ENCODE measurements around the gene KLHL17. TPM values are rescaled to one million over a fixed set of nuclear protein-coding genes. Genes with fewer than 3 reads are reported as not detected.

The KLHL17 gene
- total RNA-seq, 1 experiment from 2014 or later, result 32.1 TPM

- DNase-seq (no peak), ATAC-seq (no peak)
- no peak overlapping the region for H3K9ac ChIP-seq (ENCODE audit: low read length)
- H3K27me3 ChIP-seq (ENCODE audit: low read length), result no peaks in the 10 kb centered on the region
- H3K36me3 ChIP-seq (ENCODE audit: low read depth, low read length), result no peaks in the 10 kb centered on the region
- no peak overlapping the region for H3K27ac ChIP-seq (ENCODE audit: low read length)
- H3K4me3 ChIP-seq (ENCODE audit: low read length), result no peak overlapping the region
- no peak for TF ChIP-seq EZH2phosphoT487 (IDR thresholded peaks at IDR 0.05; ENCODE audit: borderline replicate concordance, low read length)
- TF ChIP-seq, protein P1, sequence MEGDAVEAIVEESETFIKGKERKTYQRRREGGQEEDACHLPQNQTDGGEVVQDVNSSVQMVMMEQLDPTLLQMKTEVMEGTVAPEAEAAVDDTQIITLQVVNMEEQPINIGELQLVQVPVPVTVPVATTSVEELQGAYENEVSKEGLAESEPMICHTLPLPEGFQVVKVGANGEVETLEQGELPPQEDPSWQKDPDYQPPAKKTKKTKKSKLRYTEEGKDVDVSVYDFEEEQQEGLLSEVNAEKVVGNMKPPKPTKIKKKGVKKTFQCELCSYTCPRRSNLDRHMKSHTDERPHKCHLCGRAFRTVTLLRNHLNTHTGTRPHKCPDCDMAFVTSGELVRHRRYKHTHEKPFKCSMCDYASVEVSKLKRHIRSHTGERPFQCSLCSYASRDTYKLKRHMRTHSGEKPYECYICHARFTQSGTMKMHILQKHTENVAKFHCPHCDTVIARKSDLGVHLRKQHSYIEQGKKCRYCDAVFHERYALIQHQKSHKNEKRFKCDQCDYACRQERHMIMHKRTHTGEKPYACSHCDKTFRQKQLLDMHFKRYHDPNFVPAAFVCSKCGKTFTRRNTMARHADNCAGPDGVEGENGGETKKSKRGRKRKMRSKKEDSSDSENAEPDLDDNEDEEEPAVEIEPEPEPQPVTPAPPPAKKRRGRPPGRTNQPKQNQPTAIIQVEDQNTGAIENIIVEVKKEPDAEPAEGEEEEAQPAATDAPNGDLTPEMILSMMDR (conservative IDR thresholded peaks at IDR 0.05; ENCODE audit: low read depth, low read length), result no peak
- TF ChIP-seq EZH2 (IDR thresholded peaks at IDR 0.05; ENCODE audit: low read length, unreplicated experiment), result no peak
- ChIA-PET POLR2A (ENCODE audit: unreplicated experiment) (no interaction called here), CTCF (no interaction called here)
- H3F3A ChIP-seq (ENCODE audit: low read length, unreplicated experiment), result no peaks in the 10 kb centered on the region
- no peak overlapping the region for H3K4me2 ChIP-seq (ENCODE audit: low read length)
- peaks cover 5% of the 10 kb centered on the region for H3K79me2 ChIP-seq (ENCODE audit: low read length)
- no peaks in the 10 kb centered on the region for H4K20me1 ChIP-seq (ENCODE audit: low read length)
- H3K9me2 ChIP-seq (replicated peaks; ENCODE audit: low read length), result no peaks in the 10 kb centered on the region
- no peak overlapping the region for H2AFZ ChIP-seq (ENCODE audit: low read length)
- H3K4me1 ChIP-seq (ENCODE audit: insufficient read depth, low read length), result peaks cover 18% of the 10 kb centered on the region
- H3K9me3 ChIP-seq (ENCODE audit: low read length), result no peaks in the 10 kb centered on the region
- BruUV-seq (replicated peaks), result no TSS peak
- intact Hi-C loops (cut with micrococcal nuclease), result no loop called here
Measured at GRCh38 chr1:972726-973458, 12.5 kb downstream of the KLHL17 start.

GRCh38 chr1:973459-974292, 13.3 kb downstream of the KLHL17 start:
- Histone ChIP-seq H3K9me3 (ENCODE audit: low read length) (no peaks in the 10 kb centered on the region), H3K4me1 (ENCODE audit: insufficient read depth, low read length) (peaks cover 13% of the 10 kb centered on the region), H4K20me1 (ENCODE audit: low read length) (no peaks in the 10 kb centered on the region), H3K79me2 (ENCODE audit: low read length) (no peaks in the 10 kb centered on the region), H3K36me3 (ENCODE audit: low read depth, low read length) (no peaks in the 10 kb centered on the region), H2AFZ (ENCODE audit: low read length) (no peak overlapping the region), H3K27ac (ENCODE audit: low read length) (no peak overlapping the region), H3K9me2 (replicated peaks; ENCODE audit: low read length) (no peaks in the 10 kb centered on the region), H3F3A (ENCODE audit: low read length, unreplicated experiment) (no peaks in the 10 kb centered on the region), H3K4me2 (ENCODE audit: low read length) (no peak overlapping the region), H3K27me3 (ENCODE audit: low read length) (no peaks in the 10 kb centered on the region), H3K4me3 (ENCODE audit: low read length) (no peak overlapping the region), H3K9ac (ENCODE audit: low read length) (no peak overlapping the region)
- no TSS peak for BruUV-seq (replicated peaks)
- TF ChIP-seq, protein P1 (conservative IDR thresholded peaks at IDR 0.05; ENCODE audit: low read depth, low read length), result no peak
- TF ChIP-seq EZH2 (IDR thresholded peaks at IDR 0.05; ENCODE audit: low read length, unreplicated experiment), result no peak
- no peak for TF ChIP-seq EZH2phosphoT487 (IDR thresholded peaks at IDR 0.05; ENCODE audit: borderline replicate concordance, low read length)
- ATAC-seq (no peak), DNase-seq (no peak)
- CTCF ChIA-PET, result no interaction called here
- intact Hi-C loops (cut with micrococcal nuclease), result no loop called here
- POLR2A ChIA-PET (ENCODE audit: unreplicated experiment), result no interaction called here

- Histone ChIP-seq H3K9me2 (replicated peaks; ENCODE audit: low read length) (no peaks in the 10 kb centered on the region), H3K36me3 (ENCODE audit: low read depth, low read length) (no peaks in the 10 kb centered on the region), H3F3A (ENCODE audit: low read length, unreplicated experiment) (no peaks in the 10 kb centered on the region), H3K9me3 (ENCODE audit: low read length) (no peaks in the 10 kb centered on the region), H3K79me2 (ENCODE audit: low read length) (no peaks in the 10 kb centered on the region), H2AFZ (ENCODE audit: low read length) (no peak overlapping the region), H3K9ac (ENCODE audit: low read length) (no peak overlapping the region), H3K27ac (ENCODE audit: low read length) (no peak overlapping the region), H3K27me3 (ENCODE audit: low read length) (no peaks in the 10 kb centered on the region), H3K4me3 (ENCODE audit: low read length) (no peak overlapping the region), H3K4me2 (ENCODE audit: low read length) (no peak overlapping the region), H4K20me1 (ENCODE audit: low read length) (no peaks in the 10 kb centered on the region), H3K4me1 (ENCODE audit: insufficient read depth, low read length) (peaks cover 13% of the 10 kb centered on the region)
- DNase-seq (no peak), ATAC-seq (no peak)
- TF ChIP-seq EZH2phosphoT487 (IDR thresholded peaks at IDR 0.05; ENCODE audit: borderline replicate concordance, low read length) (no peak), EZH2 (IDR thresholded peaks at IDR 0.05; ENCODE audit: low read length, unreplicated experiment) (no peak)
- TF ChIP-seq, protein P1 (conservative IDR thresholded peaks at IDR 0.05; ENCODE audit: low read depth, low read length), result no peak
- ChIA-PET POLR2A (ENCODE audit: unreplicated experiment) (no interaction called here), CTCF (no interaction called here)
- intact Hi-C loops (cut with micrococcal nuclease), result no loop called here
- no TSS peak for BruUV-seq (replicated peaks)
Measured at GRCh38 chr1:974293-974640, 13.9 kb downstream of the KLHL17 start.

Measured in PC-3 (cell line).